NCI-H1436 (cell line): ENCODE data around the gene PSMD5.
"Not testable (repeated sequence)": the region's sequence is repeated elsewhere in the genome, so short reads cannot be mapped to it uniquely, and the experiment has no call there.

Experiments
- DNase-seq: peaks from one replicate; lab custom pipeline; 2025; lab: John Stamatoyannopoulos, UW

Gene PSMD5

DNA sequence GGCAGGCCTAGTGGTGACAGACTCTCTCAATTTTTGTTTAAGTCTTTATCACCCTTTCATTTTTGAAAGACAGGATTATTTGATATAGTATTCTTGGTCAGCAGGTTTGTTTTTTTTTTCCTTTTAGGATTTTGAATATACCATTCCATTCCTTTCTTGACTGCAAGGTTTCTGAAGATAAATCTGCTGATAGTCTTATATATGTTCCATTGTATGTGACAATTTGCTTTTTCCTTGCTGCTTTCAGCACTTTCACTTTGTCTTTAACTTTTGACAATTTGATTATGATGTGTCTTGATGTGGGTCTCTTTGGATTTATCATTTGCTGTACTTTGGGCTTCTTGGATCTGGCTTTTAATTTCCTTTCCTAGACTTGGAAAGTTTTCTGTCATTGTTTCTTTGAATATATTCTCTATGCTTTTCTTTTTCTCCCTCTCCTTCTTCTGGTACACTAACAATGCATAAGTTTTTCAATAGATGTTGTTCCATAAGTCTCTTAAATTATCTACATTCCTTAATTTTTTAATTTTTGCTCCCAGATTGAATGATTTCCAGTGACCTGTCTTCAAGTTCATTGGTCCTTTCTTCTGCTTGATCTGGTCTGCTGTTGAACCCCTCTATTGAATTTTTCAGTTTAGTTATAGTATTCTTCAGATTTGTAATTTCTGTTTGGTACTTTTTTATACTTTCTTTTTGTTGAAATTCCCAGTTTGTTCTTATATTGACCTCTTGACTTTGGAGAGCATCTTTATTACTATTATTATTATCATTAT lies 34.9 kb downstream of the PSMD5 start:
- DNase-seq = no peak

GRCh38 chr9:120804784-120805363 lies 37.8 kb downstream of the PSMD5 start:
- not testable (repeated sequence) for DNase-seq

GRCh38 chr9:120801441-120801840 lies 41.3 kb downstream of the PSMD5 start:
- no peak for DNase-seq

- peak; percentile 88 for DNase-seq
These were observed 49.6 kb downstream of the PSMD5 start, which contains the start of gene FBXW2 for GRCh38 chr9:120792898-120793765. Gene FBXW2, minus strand, starts transcription at chr9:120793416. Its CDS starts 5,158 bp downstream, at chr9:120788258.

GRCh38 chr9:120791161-120791560 lies 51.6 kb downstream of the PSMD5 start:
- no peak for DNase-seq

DNA sequence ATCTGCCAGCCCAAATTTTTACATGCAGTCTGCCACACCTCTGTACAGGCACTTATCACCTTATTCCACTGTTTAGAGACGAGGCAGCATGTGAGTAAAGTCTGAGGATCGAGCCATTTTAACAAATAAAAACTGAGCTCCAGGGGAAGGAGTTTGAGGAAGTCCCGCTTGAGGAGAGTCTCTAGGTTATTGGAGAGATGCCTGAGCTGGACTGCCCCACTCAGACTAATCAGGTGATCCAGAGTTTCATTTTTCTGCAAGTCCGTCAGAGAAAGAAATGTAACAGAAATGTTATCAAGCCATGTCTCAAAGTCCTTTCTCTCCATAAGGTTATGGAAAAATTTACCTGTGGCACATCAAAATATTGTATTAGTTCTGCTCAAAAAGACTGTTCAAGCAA lies 54.8 kb downstream of the PSMD5 start:
- DNase-seq = no peak

DNA sequence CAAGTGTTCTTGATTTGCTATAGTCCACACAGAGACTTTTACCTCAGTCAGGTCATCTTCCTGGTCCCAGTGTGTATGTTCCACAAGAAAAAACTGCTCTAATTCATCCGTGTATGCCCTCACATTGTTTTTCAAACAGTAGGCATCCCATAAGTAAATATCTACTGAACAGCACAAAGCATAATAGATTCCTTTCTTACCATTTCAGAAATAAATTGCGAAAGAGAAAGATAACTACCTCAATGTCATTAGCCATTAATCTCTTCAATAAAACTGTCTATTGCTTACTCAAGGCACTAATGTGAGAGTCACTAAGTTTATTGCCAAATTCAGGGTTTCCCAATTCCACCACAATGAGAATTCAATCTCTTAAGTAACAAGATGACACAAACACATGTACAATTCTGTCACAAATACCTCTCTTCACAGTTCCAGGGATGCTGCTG lies 59.1 kb downstream of the PSMD5 start:
- DNase-seq = no peak

DNA sequence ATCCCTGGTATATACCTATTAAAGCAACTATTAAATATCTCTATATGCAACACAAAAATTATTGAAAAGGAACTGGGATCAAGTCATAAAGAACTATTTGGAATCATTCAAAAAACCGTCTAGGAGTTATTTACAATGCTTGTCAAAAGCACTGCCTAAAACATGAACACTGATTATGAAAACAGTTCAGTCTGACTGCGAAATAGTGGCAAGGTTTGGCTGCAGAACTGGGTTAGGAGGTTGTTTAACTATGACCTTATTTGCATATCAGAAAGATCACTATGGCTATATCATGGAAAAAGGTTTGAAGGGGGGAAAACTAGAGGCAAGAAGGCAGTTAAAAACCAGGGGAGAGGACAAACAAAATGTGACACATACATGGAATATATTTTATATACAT lies 61.5 kb downstream of the PSMD5 start:
- no peak for DNase-seq

- no peak for DNase-seq
These were observed 62.4 kb downstream of the PSMD5 start for GRCh38 chr9:120780367-120780766.

- no peak for DNase-seq
These were observed 63.5 kb downstream of the PSMD5 start for GRCh38 chr9:120779227-120779626.

DNA sequence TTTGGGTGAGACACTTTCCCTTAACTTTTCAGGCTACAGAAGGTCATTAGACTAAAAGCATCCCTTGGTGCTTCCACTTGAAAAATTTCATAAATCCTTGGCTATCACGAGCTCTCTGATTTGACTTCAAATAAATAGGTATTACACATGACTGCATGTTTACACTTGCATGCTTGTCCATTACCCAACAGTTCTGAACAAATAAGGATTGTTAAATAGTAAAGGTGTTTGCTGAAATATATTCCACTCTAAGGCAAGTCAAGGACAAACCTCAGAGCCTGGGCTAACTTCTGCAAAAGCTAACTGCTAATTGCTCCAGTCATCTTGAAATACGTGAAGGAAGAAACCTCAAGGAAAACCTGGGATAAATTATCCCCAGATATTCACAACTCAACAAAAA lies 64.0 kb downstream of the PSMD5 start:
- no peak for DNase-seq

DNA sequence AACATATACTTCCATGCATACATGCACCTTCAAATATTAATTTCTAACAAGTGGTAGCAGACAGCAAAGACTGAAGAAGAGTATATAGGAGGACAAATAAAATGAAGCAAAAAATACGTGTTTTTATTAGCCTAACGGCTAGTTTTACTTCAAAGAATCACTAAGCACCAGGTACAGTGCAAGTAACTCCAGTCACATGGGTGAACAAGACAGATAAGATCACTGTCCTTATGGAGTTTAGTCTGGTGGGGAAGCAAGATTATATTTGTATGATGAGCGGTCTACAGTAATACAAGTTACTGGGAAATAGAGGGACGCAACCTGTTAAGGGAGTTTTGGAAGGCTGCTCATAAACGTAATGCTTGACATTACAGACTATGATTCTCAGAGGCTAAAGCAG lies 65.5 kb downstream of the PSMD5 start:
- no peak for DNase-seq

DNA sequence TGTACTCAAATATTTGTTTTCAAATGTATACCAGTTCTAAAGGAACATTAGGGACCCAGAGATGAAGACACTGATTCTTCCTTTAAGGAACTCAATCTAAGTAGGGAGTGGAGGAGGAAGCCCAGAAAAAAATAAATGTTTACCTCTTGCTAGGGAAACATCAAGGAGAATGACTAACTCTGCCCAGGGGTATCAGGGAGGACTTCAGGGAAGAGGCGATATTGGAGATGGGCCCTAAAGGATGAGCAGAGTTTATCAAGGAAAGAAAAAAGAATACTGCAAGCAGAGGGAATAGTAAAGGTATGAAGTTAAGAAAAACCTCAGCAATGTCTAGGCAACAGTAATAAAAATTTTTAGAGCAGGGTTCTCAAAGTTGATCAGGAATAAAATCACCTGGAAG lies 65.9 kb downstream of the PSMD5 start:
- no peak for DNase-seq

DNA sequence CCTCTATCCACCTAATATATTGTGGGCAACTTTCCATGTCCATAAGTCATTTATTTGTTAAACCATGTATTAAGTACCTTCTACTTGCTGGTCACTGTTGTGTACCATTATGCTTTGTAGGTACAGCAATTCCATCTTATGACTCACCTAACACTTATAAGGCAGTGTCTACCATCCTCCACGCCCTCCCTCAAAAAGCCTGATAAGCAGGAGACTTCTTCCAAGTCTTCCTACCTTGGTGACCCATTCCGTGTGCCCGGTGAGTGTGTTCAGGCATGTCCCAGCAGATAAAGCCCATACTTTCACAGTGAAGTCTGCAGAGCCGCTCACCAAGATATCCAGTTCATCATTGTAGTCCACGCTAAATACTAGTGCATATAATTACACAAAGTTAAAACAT lies 66.9 kb downstream of the PSMD5 start:
- DNase-seq = no peak

DNA sequence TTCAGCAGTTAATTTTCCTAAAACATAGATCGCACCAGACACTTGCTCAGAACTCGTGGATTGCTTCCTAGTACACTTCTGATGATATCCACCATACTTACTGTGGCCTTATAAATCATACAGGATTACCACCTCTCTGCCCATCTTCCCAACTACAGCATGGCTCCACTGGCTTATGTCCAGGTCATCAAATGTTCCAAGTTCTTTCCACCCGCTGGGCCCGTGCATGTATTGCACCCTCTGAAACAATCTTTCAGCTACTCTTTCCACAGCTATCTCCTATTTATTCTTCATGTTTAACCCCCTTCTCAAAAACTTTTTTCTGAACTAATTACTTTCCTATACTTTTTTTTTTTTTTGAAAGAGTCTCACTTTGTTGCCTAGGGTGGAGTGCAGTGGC lies 68.0 kb downstream of the PSMD5 start:
- DNase-seq = no peak

DNA sequence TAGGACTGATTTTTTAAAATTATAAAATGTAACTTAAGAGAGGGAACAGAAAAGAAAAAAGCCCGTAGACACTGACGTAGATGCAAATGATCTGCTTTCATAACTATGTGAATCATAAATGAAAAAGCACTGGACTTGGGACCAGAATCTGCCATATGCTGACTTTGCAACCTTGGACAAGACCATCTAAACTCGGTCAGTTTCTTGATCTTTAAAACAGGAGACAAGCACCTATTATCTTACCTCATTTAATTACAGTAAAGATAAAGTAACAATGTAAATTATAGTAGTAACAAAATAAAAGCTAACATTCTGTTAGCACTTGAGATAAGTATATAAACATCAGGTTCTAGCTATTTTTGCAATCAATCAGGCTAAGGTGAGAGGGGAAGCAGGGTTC lies 69.5 kb downstream of the PSMD5 start:
- no peak for DNase-seq

DNA sequence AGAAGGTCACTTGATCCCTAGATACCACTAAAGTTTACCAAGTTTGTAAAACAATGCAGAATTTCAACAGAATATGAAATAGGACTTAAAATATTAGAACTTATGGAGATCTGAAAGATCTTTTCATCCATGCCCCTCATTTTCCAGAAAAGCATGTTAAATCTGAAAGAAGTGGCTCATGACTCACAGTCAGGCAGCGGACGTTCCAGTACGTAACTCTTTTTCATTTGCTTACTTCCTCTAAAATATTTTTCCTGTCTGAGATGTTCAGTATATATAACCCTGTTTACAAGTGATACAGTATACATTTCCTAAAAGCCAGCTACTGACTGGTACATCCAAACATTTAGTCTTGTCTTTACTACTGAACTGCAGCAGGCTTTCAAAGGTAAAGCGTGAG lies 71.8 kb downstream of the PSMD5 start:
- DNase-seq = no peak

GRCh38 chr9:120768886-120769285 lies 73.8 kb downstream of the PSMD5 start:
- no peak for DNase-seq

DNA sequence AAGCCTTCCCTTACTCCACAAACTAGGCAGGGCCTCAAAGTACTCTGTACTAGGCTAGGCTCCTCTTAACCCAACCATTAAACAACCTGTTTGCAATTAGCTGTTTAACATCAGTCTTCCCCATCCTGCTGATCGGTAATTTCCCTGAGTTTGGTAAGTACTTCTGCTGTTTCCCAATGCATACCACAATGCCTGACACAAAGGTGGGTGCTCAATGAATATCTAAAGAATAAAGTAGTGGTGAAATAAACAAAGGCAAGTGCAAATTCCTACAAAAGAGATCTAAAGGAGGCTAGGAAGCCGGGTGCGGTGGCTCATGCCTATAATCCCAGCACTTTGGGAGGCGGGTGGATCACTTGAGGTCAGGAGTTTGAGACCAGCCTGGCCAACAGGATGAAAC lies 74.5 kb downstream of the PSMD5 start:
- DNase-seq = no peak

DNA sequence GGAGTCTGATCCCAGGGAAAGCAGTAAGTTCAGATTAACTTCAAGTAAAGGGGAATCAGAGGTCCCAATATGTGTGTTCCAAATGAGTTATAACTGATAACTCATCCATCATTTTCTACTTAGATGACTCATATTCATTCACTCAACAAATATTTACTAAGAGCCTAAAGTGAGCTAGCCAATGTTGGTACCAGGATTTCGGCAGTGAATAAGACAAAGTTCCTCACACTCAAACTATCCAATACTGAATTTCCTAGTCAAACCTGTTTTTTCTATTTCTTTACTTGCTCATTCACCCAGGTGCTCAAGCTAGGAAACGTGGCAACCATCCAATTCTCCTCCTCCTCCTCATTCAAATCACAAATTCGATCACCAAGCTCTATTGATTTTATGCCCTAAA lies 75.3 kb downstream of the PSMD5 start:
- DNase-seq = no peak
